Tibial nerve (tissue), 4 donors: ENCODE measurements around the gene CBY3. TPM values are rescaled to one million over a fixed set of nuclear protein-coding genes. Genes with fewer than 3 reads are reported as not detected.
"Not testable (repeated sequence)": the region's sequence is repeated elsewhere in the genome, so short reads cannot be mapped to it uniquely, and the experiment has no call there.

Experiments used
- DNase-seq, 2 donors: peaks; one replicate each; pipeline ENCODE4 v3.0.0-alpha.2; 2019; ENCODE audit warnings: low spot score in 2 of 2
- H3K27ac ChIP-seq, 4 donors: fragments of 200-600 bp; sonication (generic) in 3 of 4; one replicate each; pipeline ENCODE4 v1.5.1; 2017 to 2019; ENCODE audit warnings: mild to moderate bottlenecking in 1 of 4
- H3K27me3 ChIP-seq, 2 donors: fragments of 200-600 bp; sonication (generic) in 1 of 2; one replicate each; pipeline versions ENCODE4 v1.5.1 to v1.6.0; 2017 to 2019
- H3K36me3 ChIP-seq, 3 donors: fragments of 200-600 bp; sonication (generic); one replicate each; pipeline ENCODE4 v1.5.1; 2018 to 2019
- H3K4me1 ChIP-seq, 4 donors: fragments of 200-600 bp; sonication (generic) in 3 of 4; one replicate each; pipeline ENCODE4 v1.5.1; 2017 to 2019
- H3K4me3 ChIP-seq, 4 donors: fragments of 200-600 bp; sonication (generic) in 3 of 4; one replicate each; pipeline ENCODE4 v1.5.1; 2017 to 2019; ENCODE audit warnings: mild to moderate bottlenecking in 1 of 4, moderate library complexity in 1 of 4
- H3K9me3 ChIP-seq, 4 donors: fragments of 200-600 bp; sonication (generic) in 3 of 4; one replicate each; pipeline ENCODE4 v1.5.1; 2017 to 2019
- EP300 ChIP-seq, 2 donors: sonication (generic); formaldehyde crosslinking; IDR thresholded peaks; one replicate each; pipeline ENCODE4 v1.6.1; 2017; ENCODE audit warnings: antibody characterized with exemption in 2 of 2, mild to moderate bottlenecking in 1 of 2
- POLR2A ChIP-seq, 2 donors: fragments of 450-650 bp; IDR thresholded peaks; one replicate each; pipeline ENCODE4 v1.6.1; 2017; ENCODE audit warnings: antibody characterized with exemption in 2 of 2, mild to moderate bottlenecking in 2 of 2, moderate library complexity in 2 of 2
- WGBS, 2 donors: methylation state at CpG; one replicate each; pipeline ENCODE4 v1.1.5; 2018; 5-methylcytosine and 5-hydroxymethylcytosine counted together
- total RNA-seq, 4 donors: library from RNA; depleted of rRNA; stranded (reverse); fragments of >200 nt; gene quantifications; one replicate each; pipeline ENCODE4 v1.1.0, GENCODE V29; 2016
- TF ChIP-seq, protein P1 (sequence below), 5 experiments: fragments of 200-600 bp in 3 of 5; fragments of 450-650 bp in 2 of 5; sonication (generic) in 3 of 5; IDR thresholded peaks; one replicate each; pipeline ENCODE4 v1.5.1; 2016 to 2019; ENCODE audit warnings: antibody characterized with exemption in 5 of 5, mild to moderate bottlenecking in 3 of 5, moderate library complexity in 2 of 5

Gene CBY3
- total RNA-seq, 4 donors from 2014 or later = 1.2 TPM; not detected in 3

DNA sequence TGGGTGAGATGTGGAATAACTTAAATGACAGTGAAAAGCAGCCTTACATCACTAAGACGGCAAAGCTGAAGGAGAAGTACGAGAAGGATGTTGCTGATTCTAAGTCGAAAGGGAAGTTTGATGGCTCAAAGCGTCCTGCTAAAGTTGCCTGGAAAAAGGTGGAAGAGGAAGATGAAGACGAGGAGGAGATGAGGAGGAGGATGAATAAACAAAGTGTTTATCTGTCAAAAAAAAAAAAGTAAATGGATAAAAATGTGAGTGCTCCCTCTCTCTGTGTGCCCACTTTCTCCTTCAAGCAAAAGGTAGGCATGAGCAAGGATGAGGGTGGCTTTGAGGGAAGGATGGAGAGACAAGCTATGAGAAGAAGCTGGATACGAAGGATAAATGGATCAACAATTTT, 13.7 kb upstream of the CBY3 start:
- Histone ChIP-seq H3K9me3 (no peaks in the 10 kb centered on the region), H3K4me1 (peaks cover 0 to 12% (median 6%) of the 10 kb centered on the region in 4 donors), H3K27me3 (no peaks in the 10 kb centered on the region), H3K4me3 (no peak overlapping the region), H3K36me3 (no peaks in the 10 kb centered on the region), H3K27ac (no peak overlapping the region)
- DNase-seq = no peak
- TF ChIP-seq POLR2A (IDR thresholded peaks at IDR 0.05) (no peak), EP300 (IDR thresholded peaks at IDR 0.05) (no peak)
- TF ChIP-seq, protein P1, sequence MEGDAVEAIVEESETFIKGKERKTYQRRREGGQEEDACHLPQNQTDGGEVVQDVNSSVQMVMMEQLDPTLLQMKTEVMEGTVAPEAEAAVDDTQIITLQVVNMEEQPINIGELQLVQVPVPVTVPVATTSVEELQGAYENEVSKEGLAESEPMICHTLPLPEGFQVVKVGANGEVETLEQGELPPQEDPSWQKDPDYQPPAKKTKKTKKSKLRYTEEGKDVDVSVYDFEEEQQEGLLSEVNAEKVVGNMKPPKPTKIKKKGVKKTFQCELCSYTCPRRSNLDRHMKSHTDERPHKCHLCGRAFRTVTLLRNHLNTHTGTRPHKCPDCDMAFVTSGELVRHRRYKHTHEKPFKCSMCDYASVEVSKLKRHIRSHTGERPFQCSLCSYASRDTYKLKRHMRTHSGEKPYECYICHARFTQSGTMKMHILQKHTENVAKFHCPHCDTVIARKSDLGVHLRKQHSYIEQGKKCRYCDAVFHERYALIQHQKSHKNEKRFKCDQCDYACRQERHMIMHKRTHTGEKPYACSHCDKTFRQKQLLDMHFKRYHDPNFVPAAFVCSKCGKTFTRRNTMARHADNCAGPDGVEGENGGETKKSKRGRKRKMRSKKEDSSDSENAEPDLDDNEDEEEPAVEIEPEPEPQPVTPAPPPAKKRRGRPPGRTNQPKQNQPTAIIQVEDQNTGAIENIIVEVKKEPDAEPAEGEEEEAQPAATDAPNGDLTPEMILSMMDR (IDR thresholded peaks at IDR 0.05) = no peak
- WGBS, 2 donors = 80 to 83% methylated on average over 6 of the region's 6 CpGs

DNA sequence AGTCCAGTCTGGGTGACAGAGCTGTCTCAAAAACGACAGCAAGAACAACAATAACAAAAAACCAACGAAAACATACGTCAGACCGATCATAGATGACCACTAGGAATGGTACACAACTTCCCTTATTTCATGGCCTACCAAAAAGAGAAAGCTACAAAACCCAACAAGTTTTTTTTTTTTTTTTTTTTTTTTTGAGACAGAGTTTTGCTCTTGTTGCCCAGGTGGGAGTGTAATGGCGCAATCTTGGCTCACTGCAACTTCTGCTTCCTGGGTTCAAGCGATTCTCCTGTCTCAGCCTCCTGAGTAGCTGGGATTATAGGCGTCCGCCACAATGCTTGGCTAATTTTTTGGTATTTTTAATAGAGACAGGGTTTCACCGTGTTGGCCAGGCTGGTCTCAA, 8.4 kb upstream of the CBY3 start:
- not testable (repeated sequence) for DNase-seq, H3K27me3 ChIP-seq, H3K36me3 ChIP-seq, H3K4me3 ChIP-seq, H3K4me1 ChIP-seq, H3K9me3 ChIP-seq, H3K27ac ChIP-seq
- 91 to 93% methylated on average over 9 of the region's 9 CpGs for WGBS, 2 donors

DNA sequence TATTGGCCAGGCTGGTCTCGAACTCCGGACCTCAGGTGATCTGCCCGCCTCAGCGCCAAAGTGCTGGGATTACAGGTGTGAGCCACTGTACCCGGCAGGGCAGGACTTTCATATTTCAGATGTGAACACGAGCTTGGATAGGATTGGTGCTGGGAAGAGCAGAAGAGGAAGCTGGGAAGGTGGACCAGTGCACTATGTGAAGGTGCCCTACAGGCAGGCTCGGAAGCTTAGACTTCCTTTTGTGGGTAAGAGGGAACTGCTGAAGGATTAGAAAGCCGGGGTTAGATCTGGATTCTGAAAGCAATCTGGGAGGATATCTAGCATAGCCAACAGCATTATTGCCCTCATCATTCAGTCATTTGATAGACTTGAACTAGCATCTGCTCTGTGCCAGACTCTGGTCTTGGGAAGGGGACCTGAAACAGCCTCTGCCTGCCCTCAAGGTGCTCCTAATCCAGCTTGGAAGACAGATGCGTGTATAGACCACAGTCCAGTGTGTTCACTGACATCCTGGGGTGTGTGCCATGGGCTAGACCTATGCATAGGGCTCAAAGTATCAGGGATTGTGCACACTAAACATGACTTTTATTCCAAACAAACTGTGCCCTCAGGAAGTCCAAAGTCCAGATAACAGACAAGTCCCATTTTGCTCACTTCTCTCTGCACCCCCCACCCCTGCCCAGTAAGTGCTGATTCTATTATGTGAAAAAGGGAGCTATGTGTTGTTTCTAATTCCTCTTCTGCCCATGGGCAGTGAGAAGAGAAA, 637 bp downstream of the CBY3 start:
- TF ChIP-seq, protein P1 (IDR thresholded peaks at IDR 0.05) = no peak
- TF ChIP-seq EP300 (IDR thresholded peaks at IDR 0.05) (no peak), POLR2A (IDR thresholded peaks at IDR 0.05) (no peak)
- no peak overlapping the region for H3K4me3 ChIP-seq
- no peaks in the 10 kb centered on the region for H3K9me3 ChIP-seq
- peaks cover 0 to 1% (median 0%) of the 10 kb centered on the region in 3 donors for H3K36me3 ChIP-seq
- peaks cover 0 to 25% (median 21%) of the 10 kb centered on the region in 4 donors for H3K4me1 ChIP-seq
- DNase-seq = no peak
- no peaks in the 10 kb centered on the region for H3K27me3 ChIP-seq
- 94% methylated on average over 9 of the region's 9 CpGs for WGBS, 2 donors
- H3K27ac ChIP-seq = no peak overlapping the region

DNA sequence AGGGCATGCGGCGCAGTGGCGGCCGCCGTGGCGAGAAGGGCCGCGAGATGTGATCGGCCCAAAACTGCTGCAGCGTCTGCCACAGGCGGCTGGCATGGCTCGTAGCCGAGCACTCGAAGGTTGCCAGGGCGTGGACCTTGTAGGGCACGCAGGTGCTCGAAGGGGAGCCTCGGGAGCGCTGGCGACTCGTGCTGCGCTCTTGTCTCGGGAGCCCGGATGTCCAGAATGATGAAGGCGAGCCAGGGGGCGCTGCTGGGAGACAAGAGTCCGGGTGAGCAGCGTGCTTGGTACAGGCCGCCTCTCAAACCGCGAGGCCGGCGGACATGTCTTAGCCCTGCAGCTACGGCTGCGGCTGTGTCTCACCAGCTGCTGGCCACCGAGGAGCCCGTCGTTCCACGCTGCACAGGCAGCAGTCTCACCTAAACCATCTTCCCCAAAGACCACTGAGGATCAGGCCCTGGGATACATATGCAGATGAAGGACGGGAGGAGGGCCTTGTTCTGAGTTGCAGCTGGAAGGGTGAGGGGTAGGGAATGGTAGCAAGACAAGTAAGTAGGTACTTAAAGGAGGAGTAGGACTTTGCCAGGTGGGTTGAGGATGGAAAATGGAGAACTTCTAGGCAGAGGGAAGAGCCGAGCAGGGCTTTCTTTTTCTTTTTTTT, 1.7 kb downstream of the CBY3 start:
- peaks cover 0 to 6% (median 0%) of the 10 kb centered on the region in 3 donors for H3K36me3 ChIP-seq
- H3K9me3 ChIP-seq = no peaks in the 10 kb centered on the region
- 20 to 36% methylated on average over 19 to 25 of the region's 41 CpGs for WGBS, 2 donors
- TF ChIP-seq, protein P1 (IDR thresholded peaks at IDR 0.05) = peak in 3 of 5 experiments; percentile 23 to 31 (median 26)
- no peak for TF ChIP-seq EP300 (IDR thresholded peaks at IDR 0.05)
- H3K4me1 ChIP-seq = peaks cover 0 to 25% (median 21%) of the 10 kb centered on the region in 4 donors
- peak overlapping the region; percentile 71 to 96 (median 91) for H3K4me3 ChIP-seq
- peak overlapping the region; percentile 87 to 98 (median 92) for H3K27ac ChIP-seq
- no peaks in the 10 kb centered on the region for H3K27me3 ChIP-seq
- DNase-seq = peak; percentile 63 to 82

DNA sequence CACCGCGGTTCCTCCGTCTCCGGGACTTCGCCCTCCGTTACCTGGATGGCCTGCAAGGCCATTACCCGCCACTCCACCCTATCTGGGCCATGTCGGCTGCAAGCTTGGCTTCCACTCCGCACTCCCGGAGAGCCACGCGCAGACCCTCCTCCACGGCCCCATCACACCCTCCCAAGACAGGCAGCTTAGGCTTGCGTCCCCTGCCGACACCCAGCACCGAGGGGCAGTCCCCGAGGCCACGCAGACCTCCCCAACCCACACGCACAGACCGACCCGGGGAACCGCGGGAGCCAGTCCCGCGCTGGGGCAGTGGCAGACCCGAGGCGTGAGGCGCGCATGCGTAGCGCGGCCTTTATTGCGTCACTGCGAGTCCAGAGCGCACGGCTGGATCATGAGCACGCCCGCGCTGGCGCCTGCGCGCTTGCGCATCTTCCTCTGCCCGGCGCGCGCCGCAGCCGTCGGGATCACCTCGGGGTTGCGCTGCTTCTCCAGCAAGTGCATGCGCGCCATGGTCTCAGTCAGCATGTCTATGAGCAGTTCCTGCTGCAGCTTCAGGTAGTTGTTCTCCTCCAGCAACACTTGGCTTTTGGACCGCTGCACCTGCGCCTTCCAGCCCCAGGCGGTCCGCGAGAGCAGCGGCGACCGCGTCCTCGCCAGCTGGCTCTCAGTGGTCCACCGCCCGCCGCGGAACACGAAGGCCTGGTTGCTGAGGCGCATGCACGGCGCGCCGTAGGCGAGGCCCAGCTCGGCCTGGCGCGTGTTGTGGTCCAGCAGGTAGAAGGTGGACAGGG, 2.4 kb downstream of the CBY3 start:
- TF ChIP-seq POLR2A (IDR thresholded peaks at IDR 0.05) (peak; percentile 80 to 94), EP300 (IDR thresholded peaks at IDR 0.05) (peak; percentile 84 to 97)
- TF ChIP-seq, protein P1 (IDR thresholded peaks at IDR 0.05) = peak in 1 of 5 experiments; percentile 42
- 0 to 1% methylated on average over 34 to 56 of the region's 78 CpGs for WGBS, 2 donors
- DNase-seq = peak; percentile 88
- Histone ChIP-seq H3K4me3 (peak overlapping the region; percentile 71 to 96 (median 91)), H3K9me3 (no peaks in the 10 kb centered on the region), H3K4me1 (peaks cover 0 to 25% (median 21%) of the 10 kb centered on the region in 4 donors), H3K36me3 (peaks cover 0 to 6% (median 0%) of the 10 kb centered on the region in 3 donors), H3K27ac (peak overlapping the region; percentile 87 to 98 (median 92)), H3K27me3 (no peaks in the 10 kb centered on the region)
